GM21528 (cell line): ENCODE measurements around the gene TMEM258.

Experiments
- ATAC-seq: cut with Tn5 transposase; IDR thresholded peaks from one replicate; pipeline ENCODE4 v1.9.1; 2021; ENCODE audit warnings: mild to moderate bottlenecking, moderate library complexity; ENCODE audit not compliant: unreplicated experiment, low FRiP score

TMEM258 gene

DNA sequence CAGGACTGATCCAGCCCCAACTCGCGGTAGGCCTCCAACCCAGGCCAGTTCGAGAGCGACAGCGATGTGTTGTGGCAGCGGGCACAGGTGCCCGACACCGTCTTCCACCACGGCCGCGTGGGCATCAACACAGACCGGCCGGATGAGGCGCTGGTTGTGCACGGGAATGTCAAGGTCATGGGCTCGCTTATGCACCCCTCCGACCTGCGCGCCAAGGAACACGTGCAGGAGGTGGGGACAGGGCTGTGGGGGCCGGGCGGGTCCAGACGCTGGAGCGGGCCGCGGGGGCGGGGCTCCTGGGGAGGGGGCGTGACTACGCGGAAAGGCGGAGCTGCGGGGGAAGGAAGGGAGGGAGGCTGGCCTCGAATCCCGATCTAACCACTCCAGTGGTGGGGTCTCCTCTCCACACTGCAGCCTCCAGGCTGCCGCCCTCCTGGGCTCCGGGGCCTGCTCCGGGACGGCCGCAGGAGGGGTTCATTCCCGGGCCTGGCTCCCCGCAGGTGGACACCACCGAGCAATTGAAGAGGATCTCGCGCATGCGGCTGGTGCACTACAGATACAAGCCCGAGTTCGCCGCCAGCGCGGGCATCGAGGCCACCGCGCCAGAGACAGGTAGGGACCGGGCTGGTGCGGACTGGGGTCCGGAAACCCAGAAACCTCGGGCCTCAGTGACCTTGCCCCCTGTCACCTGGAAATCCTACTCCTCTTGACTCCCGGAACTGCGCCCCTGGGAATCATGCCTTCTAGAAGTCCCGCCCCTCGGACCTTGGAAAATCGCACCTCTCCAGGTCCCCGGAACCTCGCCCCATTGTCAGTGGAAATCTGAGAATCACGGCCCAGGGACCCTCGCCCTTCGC, 14.9 kb downstream of the TMEM258 start:
- ATAC-seq: no peak

DNA sequence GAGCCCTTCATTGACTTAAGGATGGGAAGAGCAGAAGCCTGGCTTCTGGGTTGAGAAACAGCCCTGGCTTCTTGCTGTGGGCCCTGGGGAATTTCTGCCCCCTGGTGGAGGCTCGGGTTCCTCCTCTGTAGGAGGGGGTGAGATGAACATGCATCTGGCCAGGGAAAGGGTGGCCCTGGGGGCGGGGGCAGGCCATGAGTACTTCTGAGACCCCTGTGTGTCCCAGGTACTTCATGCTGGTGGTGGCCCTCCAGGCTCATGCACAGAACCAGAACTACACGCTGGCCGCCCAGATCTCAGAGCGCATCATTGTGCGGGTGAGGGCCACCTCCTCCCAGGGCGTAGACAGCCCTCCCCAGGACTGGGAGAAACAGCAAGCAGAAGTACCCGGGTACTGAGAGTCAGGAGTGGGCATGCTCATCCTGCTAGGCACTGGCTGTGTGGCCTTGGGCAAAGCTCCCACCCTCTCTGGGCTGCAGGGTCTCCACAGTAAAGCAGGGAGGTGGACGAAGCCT, 15.8 kb downstream of the TMEM258 start:
- ATAC-seq: no peak

DNA sequence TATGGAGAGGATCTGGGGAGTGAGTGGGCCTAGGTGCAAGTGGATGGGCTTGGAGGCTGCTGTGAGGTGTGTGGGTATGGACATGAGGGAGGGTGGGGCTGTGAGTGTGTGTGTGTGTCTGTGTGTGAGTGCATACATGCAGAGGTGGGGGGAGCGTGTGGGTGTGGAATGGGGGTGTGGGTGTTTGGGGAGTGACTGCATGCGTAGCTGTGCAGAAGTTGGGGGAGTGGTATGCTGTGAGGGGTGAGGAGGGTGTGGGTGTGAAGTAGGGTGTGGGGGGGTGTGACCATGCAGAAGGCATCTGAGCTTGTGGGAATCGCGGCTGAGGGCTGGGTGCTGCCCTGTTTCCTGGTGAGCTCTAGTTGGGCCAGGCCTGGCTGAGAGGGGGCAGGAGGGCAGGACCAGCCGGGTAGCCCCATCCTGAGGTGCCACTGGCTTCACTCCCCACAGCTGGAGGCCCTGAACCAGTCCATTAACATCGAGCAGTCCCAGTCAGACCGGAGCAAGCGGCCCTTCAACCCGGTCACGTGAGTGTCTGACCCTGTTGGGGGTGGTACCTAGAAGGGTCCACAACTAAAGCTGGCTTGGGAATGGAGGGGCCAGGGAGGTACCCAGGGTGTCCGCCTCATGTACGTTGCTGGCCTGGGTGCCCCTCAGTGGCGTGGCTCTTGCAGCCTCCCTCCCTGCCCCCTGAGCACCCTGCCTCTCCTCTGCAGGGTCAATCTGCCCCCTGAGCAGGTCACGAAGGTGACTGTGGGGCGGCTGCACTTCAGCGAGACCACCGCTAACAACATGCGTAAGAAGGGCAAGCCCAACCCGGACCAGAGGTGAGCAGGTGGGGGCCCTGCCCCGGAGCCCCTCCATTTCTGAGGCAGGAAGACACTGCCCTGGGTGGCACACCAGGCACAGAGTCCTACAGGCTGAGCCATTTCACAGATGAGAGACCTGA, 16.5 kb downstream of the TMEM258 start:
- ATAC-seq: no peak

GRCh38 chr11:61775106-61775505, 17.3 kb downstream of the TMEM258 start:
- no peak for ATAC-seq

- no peak for ATAC-seq
Measured at GRCh38 chr11:61774411-61774810, 18.0 kb downstream of the TMEM258 start.

DNA sequence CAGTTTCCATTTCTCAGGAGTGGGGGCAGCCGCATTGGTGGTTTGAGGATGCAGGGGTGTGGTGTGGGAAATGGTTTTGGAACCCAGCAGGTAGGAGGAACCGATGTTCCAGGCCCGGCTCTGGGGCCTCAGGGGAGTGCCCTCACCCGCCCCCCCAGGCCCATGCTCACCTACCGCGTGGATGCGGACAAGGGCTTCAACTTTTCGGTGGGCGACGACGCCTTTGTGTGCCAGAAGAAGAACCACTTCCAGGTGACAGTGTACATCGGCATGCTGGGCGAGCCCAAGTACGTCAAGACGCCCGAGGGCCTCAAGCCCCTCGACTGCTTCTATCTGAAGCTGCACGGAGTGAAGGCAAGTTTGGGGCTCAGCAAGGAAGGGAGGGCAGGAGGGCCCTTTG, 18.6 kb downstream of the TMEM258 start:
- no peak for ATAC-seq

GRCh38 chr11:61773356-61773755, 19.0 kb downstream of the TMEM258 start:
- ATAC-seq: no peak

- ATAC-seq: no peak
Measured at GRCh38 chr11:61771985-61772455, 20.4 kb downstream of the TMEM258 start.

- ATAC-seq: no peak
Measured at GRCh38 chr11:61771195-61771894, 21.1 kb downstream of the TMEM258 start.

- ATAC-seq: no peak
Measured at GRCh38 chr11:61769946-61770683, 22.3 kb downstream of the TMEM258 start.

DNA sequence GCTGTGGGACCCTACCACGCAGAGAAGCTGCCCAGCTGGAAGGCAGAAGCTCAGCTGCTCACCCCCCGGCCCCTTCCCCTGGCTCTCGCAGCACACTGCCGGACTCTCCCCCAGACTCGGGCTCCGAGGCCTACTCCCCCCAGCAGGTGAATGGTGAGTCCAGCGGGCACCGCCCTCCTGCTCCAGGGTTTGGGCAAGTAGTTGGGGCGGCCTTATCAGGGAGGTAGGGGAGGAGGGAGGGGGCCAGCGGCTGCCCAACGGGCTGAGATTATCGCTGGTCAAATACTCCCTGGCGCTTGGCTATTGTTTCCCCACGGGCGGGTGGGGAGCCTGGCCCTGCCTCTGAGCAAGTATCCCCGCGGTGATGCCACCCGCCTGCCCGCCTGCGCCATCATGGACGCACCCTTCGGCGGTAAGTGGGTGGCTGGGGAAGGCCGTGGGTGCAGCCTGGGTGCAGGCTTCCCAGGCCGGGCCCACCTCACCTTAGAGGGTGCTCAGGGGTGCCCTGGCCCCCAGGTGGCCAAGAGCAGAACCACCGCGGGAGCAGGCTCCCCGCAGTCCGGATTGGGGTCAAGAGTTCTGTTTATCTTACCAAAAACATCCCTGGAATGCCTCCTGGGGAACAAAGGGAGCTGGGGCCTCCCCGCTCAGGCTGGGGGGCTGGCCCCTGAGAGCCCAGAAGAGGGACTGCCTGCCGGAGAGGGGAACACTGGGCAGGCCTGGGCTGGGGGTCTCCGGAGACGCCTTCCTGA, 23.1 kb downstream of the TMEM258 start:
- no peak for ATAC-seq

DNA sequence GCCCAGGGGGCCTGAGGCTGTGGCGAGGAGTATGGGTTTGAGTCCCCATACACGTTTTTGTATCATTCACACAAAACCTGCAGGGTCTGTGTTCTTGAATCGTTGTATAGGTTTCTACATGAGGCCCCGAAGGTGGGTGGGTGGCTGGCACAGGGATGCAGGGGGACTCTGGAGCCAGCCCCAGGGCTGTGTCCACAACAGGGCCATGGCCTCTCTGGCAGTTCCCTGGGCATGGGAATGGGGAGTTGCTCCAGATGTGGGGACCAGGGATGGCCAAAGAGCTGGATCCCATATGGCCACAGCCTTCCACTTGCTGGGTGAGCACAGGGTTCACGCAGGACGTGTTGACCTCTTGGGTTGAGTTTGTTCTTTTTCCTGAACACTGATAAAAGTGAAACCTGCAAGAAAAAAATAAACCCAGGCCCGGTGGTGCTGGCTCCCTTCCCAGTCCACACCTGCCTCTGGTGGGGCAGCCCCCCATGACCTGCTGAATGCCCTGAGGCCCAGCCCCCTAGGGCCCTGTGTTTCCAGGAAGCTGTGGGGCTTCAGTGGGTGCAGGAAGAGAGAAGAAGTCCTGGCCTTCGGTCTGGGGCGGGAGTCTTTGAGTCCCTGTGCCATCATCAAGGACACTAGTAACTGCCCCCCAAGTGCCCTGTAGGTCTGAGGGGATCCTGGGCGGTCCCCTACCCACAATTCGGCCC, 23.9 kb downstream of the TMEM258 start:
- ATAC-seq: no peak

- no peak for ATAC-seq
Measured at GRCh38 chr11:61766353-61766841, 26.0 kb downstream of the TMEM258 start.

DNA sequence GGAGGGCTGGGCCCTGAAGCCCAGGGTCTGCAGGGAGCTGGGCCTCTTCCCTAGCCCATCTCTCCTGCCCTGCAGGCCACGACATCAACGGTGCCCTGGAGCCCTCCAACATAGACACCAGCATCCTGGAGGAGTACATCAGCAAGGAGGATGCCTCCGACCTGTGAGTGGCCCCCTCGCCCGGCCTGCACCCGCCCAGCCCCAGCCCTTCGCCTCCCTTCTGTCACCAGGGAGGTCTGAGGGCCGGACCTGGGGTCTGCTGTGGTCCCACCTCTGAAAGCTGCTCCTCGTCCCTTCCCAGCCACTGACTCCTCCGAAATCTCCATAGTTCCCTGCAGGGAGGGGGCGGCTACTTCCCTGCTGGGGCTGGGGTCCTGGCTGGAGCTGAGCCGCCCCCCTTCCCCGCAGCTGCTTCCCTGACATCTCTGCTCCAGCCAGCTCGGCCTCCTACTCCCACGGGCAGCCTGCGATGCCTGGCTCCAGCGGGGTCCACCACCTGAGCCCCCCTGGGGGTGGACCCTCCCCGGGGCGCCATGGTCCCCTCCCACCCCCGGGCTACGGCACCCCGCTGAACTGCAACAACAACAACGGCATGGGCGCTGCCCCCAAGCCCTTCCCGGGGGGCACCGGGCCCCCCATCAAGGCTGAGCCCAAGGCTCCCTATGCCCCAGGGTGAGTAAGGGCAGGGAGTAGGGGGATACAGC, 26.7 kb downstream of the TMEM258 start:
- ATAC-seq: no peak

DNA sequence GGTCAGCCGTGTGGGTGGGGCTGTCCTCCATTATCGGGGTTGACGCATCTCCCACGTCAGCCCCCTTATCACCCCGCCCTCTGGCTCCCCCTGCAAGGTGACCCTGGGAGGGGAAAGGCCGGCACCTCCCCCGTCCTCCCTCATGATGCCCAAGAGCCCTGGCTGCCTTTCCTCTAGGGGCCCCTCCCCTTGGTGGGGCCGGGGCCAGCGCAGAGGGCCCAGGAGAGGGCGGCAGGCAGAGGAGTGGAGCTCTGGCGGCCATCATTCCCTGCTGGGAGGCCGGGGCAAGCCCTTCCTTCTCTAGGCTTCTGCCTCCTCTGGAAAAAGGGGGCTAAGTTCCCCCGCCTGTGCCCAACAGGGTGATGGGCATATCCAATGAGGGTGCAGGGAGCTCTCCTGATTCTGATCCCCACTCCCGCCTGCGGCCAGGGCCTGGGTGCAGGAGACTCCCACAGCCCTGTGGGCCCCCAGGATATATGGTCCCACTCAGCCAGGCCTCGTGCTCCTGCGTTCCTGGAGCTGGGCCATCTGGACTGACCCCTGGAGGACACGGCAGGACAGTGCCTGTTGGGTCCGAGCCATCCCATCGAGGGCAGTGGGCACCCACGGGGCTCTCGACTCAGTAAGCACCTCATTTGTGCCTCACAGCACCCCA, 27.7 kb downstream of the TMEM258 start:
- no peak for ATAC-seq

GRCh38 chr11:61763930-61764605, 28.3 kb downstream of the TMEM258 start:
- ATAC-seq: no peak

DNA sequence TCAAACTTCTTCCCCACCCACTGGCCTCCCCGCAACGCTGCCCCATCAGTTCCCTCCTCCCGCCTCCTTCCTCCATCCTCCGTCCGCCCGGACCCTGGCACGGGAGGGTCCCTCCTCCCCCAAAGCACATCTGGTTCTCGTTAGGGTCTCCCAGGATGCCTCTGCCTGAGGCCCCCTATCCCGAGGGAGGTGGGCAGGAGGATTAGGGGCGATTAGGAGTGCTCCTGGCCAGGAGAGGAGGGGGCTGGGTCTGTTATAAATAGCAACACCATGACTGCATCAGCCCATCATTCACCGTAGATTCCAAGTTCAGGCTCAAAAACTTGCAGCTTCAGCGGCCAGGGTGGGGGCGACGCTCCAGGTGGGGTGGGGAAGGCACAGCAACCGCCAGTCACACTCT, 29.6 kb downstream of the TMEM258 start:
- no peak for ATAC-seq
